Transverse colon (tissue), 4 donors: ENCODE measurements around the gene RBFOX2.

ENCODE experiments used
- EP300 ChIP-seq: sonication (generic); formaldehyde crosslinking; IDR thresholded peaks from one replicate; pipeline ENCODE4 v1.6.1; 2017; ENCODE audit warnings: antibody characterized with exemption, low read depth
- POLR2A ChIP-seq: fragments of 450-650 bp; IDR thresholded peaks from one replicate; pipeline ENCODE4 v1.6.1; 2016; ENCODE audit warnings: antibody characterized with exemption, mild to moderate bottlenecking, moderate library complexity
- POLR2AphosphoS5 ChIP-seq, 3 donors: sonication (generic); formaldehyde crosslinking; IDR thresholded peaks; one replicate each; pipeline ENCODE4 v1.6.1; 2016; ENCODE audit warnings: antibody characterized with exemption in 3 of 3
- TF ChIP-seq, protein P1 (sequence below), 5 experiments: fragments of 200-600 bp in 3 of 5; fragments of 450-650 bp in 2 of 5; sonication (generic) in 3 of 5; IDR thresholded peaks; 1 replicate in 2 of 5; 2 replicates in 3 of 5; pipeline ENCODE4 v1.5.1; 2016 to 2017; ENCODE audit warnings: antibody characterized with exemption in 5 of 5, inconsistent platforms in 3 of 5, mild to moderate bottlenecking in 2 of 5, moderate library complexity in 1 of 5

DNA sequence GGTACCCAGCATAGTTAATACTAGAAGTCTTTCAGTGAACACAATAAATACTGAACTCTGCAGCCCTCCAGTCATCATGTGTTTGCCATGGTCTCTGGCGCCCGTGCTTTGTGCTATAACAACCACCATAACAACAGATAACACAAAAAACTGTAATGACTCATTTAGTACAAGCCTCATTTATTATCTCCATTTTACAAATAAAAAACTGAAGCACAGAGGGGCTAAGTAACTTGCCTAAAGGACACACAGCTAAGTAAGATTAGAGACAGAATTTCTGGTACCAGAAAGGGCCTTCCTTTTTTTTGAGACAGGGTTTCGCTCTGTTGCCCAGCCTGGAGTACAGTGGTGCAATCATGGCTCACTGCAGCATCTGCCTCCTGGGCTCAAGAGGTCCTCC, 19.5 kb downstream of the RBFOX2 start:
- TF ChIP-seq, protein P1, sequence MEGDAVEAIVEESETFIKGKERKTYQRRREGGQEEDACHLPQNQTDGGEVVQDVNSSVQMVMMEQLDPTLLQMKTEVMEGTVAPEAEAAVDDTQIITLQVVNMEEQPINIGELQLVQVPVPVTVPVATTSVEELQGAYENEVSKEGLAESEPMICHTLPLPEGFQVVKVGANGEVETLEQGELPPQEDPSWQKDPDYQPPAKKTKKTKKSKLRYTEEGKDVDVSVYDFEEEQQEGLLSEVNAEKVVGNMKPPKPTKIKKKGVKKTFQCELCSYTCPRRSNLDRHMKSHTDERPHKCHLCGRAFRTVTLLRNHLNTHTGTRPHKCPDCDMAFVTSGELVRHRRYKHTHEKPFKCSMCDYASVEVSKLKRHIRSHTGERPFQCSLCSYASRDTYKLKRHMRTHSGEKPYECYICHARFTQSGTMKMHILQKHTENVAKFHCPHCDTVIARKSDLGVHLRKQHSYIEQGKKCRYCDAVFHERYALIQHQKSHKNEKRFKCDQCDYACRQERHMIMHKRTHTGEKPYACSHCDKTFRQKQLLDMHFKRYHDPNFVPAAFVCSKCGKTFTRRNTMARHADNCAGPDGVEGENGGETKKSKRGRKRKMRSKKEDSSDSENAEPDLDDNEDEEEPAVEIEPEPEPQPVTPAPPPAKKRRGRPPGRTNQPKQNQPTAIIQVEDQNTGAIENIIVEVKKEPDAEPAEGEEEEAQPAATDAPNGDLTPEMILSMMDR (IDR thresholded peaks at IDR 0.05), result no peak
- TF ChIP-seq POLR2A (no peak), EP300 (no peak), POLR2AphosphoS5 (IDR thresholded peaks at IDR 0.05) (no peak)
